CD4-positive, alpha-beta memory T cell (primary cell): ENCODE data around the gene OSCP1. TPM values are rescaled to one million over a fixed set of nuclear protein-coding genes. Genes with fewer than 3 reads are reported as not detected.
A peak's percentile ranks its signal among the peaks of the same experiment; 100 is the strongest.

Source experiments
- CTCF ChIA-PET: fragments of 350-600 bp; sonication (Branson Sonifier 250); formaldehyde crosslinking; loops from one replicate; lab custom pipeline; 2021; ENCODE audit warnings: inconsistent platforms; ENCODE audit not compliant: partially characterized antibody; lab: Charles Lee
- POLR2A ChIA-PET: fragments of 350-600 bp; sonication (Branson Sonifier 250); formaldehyde crosslinking; loops from one replicate; lab custom pipeline; 2021; ENCODE audit not compliant: partially characterized antibody; lab: Charles Lee
- DNase-seq, 5 donors: peaks; one replicate each; pipeline versions ENCODE4 v3.0.0 to v3.0.0-alpha.2; 2020 to 2022; ENCODE audit warnings: mixed read lengths in 1 of 5
- H3K27ac ChIP-seq: one replicate; pipeline ENCODE4 v1.7.0; 2013; ENCODE audit warnings: low read depth, low read length
- H3K27me3 ChIP-seq: 2 replicates; pipeline ENCODE4 v1.7.0; 2013; ENCODE audit warnings: mild to moderate bottlenecking, low read length, moderate library complexity; ENCODE audit not compliant: insufficient read depth
- H3K36me3 ChIP-seq: 2 replicates; pipeline ENCODE4 v1.7.0; 2013; ENCODE audit warnings: mild to moderate bottlenecking, low read length, moderate library complexity; ENCODE audit not compliant: insufficient read depth
- H3K4me1 ChIP-seq: 2 replicates; pipeline ENCODE4 v1.7.0; 2013; ENCODE audit warnings: mild to moderate bottlenecking, low read length, moderate library complexity; ENCODE audit not compliant: insufficient read depth
- H3K4me3 ChIP-seq, 2 donors: one replicate each; pipeline ENCODE4 v1.7.0; 2013; ENCODE audit warnings: low read length in 2 of 2, mild to moderate bottlenecking in 1 of 2
- H3K9me3 ChIP-seq, 2 donors: one replicate each; pipeline ENCODE4 v1.7.0; 2013; ENCODE audit warnings: low read length in 2 of 2, control low read depth in 1 of 2; ENCODE audit not compliant: control insufficient read depth in 1 of 2
- H3K27ac Mint-ChIP-seq, 7 donors: one replicate each; pipeline ENCODE4 v1.8.0; 2020 to 2021; ENCODE audit warnings: mixed read lengths in 7 of 7, mild to moderate bottlenecking in 6 of 7, inconsistent platforms in 3 of 7, moderate library complexity in 3 of 7
- H3K27me3 Mint-ChIP-seq, 2 donors: one replicate each; pipeline ENCODE4 v1.8.0; 2020 to 2021; ENCODE audit warnings: mixed read lengths in 2 of 2
- H3K36me3 Mint-ChIP-seq, 2 donors: one replicate each; pipeline ENCODE4 v1.8.0; 2020 to 2021; ENCODE audit warnings: mixed read lengths in 2 of 2, inconsistent platforms in 1 of 2, mild to moderate bottlenecking in 1 of 2
- H3K4me1 Mint-ChIP-seq, 4 donors: one replicate each; pipeline ENCODE4 v1.8.0; 2020 to 2021; ENCODE audit warnings: mixed read lengths in 4 of 4, mild to moderate bottlenecking in 1 of 4
- H3K4me3 Mint-ChIP-seq, 8 donors: one replicate each; pipeline ENCODE4 v1.8.0; 2020 to 2021; ENCODE audit warnings: mixed read lengths in 8 of 8, mild to moderate bottlenecking in 7 of 8, moderate library complexity in 6 of 8, inconsistent platforms in 3 of 8
- H3K9me3 Mint-ChIP-seq, 8 donors: one replicate each; pipeline ENCODE4 v1.8.0; 2020 to 2021; ENCODE audit warnings: mixed read lengths in 8 of 8, mild to moderate bottlenecking in 5 of 8, inconsistent platforms in 3 of 8, moderate library complexity in 1 of 8
- intact Hi-C: fragments of 100-400 bp; cut with micrococcal nuclease; formaldehyde crosslinking; loops from one replicate; pipeline ENCODE4 v1.15.1; 2023
- polyA plus RNA-seq, 2 donors: library from polyadenylated mRNA; unstranded; fragments of 300-500 nt; fragmentation: Illumina TruSeq; gene quantifications; one replicate each; pipeline ENCODE4 v1.2.3, GENCODE V29; 2021
- total RNA-seq, 2 experiments: library from RNA; stranded (reverse); gene quantifications; one replicate each; pipeline ENCODE4 v1.2.3, GENCODE V29; 2021

OSCP1 gene
- total and polyA plus RNA-seq, 4 experiments from 2014 or later, result 0.93 to 1.4 (median 1.1) TPM; not detected in 1

GRCh38 chr1:36419140-36419539, 31.1 kb downstream of the OSCP1 start:
- POLR2A ChIA-PET, result interaction anchor here (1.0 to 2.0 kb wide), 5 partner anchors 22 to 77 kb away, joined by 4 to 13 read pairs (median 5); partner anchors contain the start of genes LSM10 and STK40
- peak overlapping the region in 1 of 8 donors; percentile 26 for H3K4me3 Mint-ChIP-seq
- H3K9me3 ChIP-seq, result no peaks in the 10 kb centered on the region

GRCh38 chr1:36417931-36418330, 32.3 kb downstream of the OSCP1 start:
- no peak overlapping the region for H3K27ac Mint-ChIP-seq

More at GRCh38 chr1:36419140-36419539, 31.1 kb downstream of the OSCP1 start:
- H3K36me3 ChIP-seq, result no peaks in the 10 kb centered on the region
- CTCF ChIA-PET, result interaction anchor here (1.2 to 5.7 kb wide), 8 partner anchors 51 to 319 kb away, joined by 3 to 88 read pairs (median 6); partner anchors contain the start of gene TRAPPC3
- peaks cover 21% of the 10 kb centered on the region for H3K4me1 ChIP-seq
- Mint-ChIP-seq H3K27ac (peak overlapping the region in 2 of 7 donors; percentile 14 to 73), H3K4me1 (peaks cover 19 to 29% (median 22%) of the 10 kb centered on the region in 4 donors), H3K9me3 (no peaks in the 10 kb centered on the region), H3K27me3 (no peaks in the 10 kb centered on the region), H3K36me3 (no peaks in the 10 kb centered on the region)
- intact Hi-C loops, result no loop called here
- H3K27me3 ChIP-seq, result no peaks in the 10 kb centered on the region
- DNase-seq, result no peak
- no peak overlapping the region for H3K4me3 ChIP-seq
- H3K27ac ChIP-seq, result no peak overlapping the region

GRCh38 chr1:36415661-36416326, 34.5 kb downstream of the OSCP1 start:
- peaks cover 26% of the 10 kb centered on the region for H3K4me1 ChIP-seq
- no peaks in the 10 kb centered on the region for H3K36me3 Mint-ChIP-seq
- H3K36me3 ChIP-seq, result no peaks in the 10 kb centered on the region
- DNase-seq, result no peak
- CTCF ChIA-PET, result interaction anchor here (5.7 kb wide), 1 partner anchor 74 kb away, joined by 88 read pairs; no protein-coding TSS in a partner anchor
- H3K27me3 ChIP-seq, result no peaks in the 10 kb centered on the region
- no peaks in the 10 kb centered on the region for H3K9me3 ChIP-seq
- H3K27me3 Mint-ChIP-seq, result no peaks in the 10 kb centered on the region
- H3K27ac Mint-ChIP-seq, result peak overlapping the region in 1 of 7 donors; percentile 47
- H3K9me3 Mint-ChIP-seq, result peaks cover 0 to 6% (median 0%) of the 10 kb centered on the region in 8 donors
- H3K4me1 Mint-ChIP-seq, result peaks cover 18 to 34% (median 24%) of the 10 kb centered on the region in 4 donors
- H3K27ac ChIP-seq, result no peak overlapping the region
- H3K4me3 Mint-ChIP-seq, result no peak overlapping the region
- no peak overlapping the region for H3K4me3 ChIP-seq
- POLR2A ChIA-PET, result no interaction called here
- intact Hi-C loops, result no loop called here

More at GRCh38 chr1:36417931-36418330, 32.3 kb downstream of the OSCP1 start:
- peaks cover 21% of the 10 kb centered on the region for H3K4me1 ChIP-seq
- no peaks in the 10 kb centered on the region for H3K27me3 ChIP-seq
- POLR2A ChIA-PET, result interaction anchor here (1.7 kb wide), 1 partner anchor 67 kb away, joined by 5 read pairs; no protein-coding TSS in a partner anchor
- H3K9me3 Mint-ChIP-seq, result no peaks in the 10 kb centered on the region
- H3K27me3 Mint-ChIP-seq, result no peaks in the 10 kb centered on the region
- no peak overlapping the region for H3K4me3 Mint-ChIP-seq
- no peak overlapping the region for H3K4me3 ChIP-seq
- intact Hi-C loops, result no loop called here
- H3K36me3 ChIP-seq, result no peaks in the 10 kb centered on the region
- H3K9me3 ChIP-seq, result no peaks in the 10 kb centered on the region
- H3K27ac ChIP-seq, result no peak overlapping the region
- H3K36me3 Mint-ChIP-seq, result no peaks in the 10 kb centered on the region
- no peak for DNase-seq
- peaks cover 19 to 29% (median 22%) of the 10 kb centered on the region in 4 donors for H3K4me1 Mint-ChIP-seq
- CTCF ChIA-PET, result interaction anchor here (1.6 to 5.7 kb wide), 2 partner anchors 49 to 76 kb away, joined by 4 to 88 read pairs; no protein-coding TSS in a partner anchor

GRCh38 chr1:36414384-36414783, 35.9 kb downstream of the OSCP1 start:
- H3K36me3 Mint-ChIP-seq, result no peaks in the 10 kb centered on the region
- H3K27me3 Mint-ChIP-seq, result no peaks in the 10 kb centered on the region
- peaks cover 0 to 6% (median 0%) of the 10 kb centered on the region in 8 donors for H3K9me3 Mint-ChIP-seq
- ChIA-PET POLR2A (interaction anchor here (1.0 kb wide), 1 partner anchor 108 kb away, joined by 3 read pairs; no protein-coding TSS in a partner anchor), CTCF (no interaction called here)
- Histone ChIP-seq H3K27me3 (no peaks in the 10 kb centered on the region), H3K4me3 (no peak overlapping the region), H3K4me1 (peaks cover 12% of the 10 kb centered on the region), H3K36me3 (no peaks in the 10 kb centered on the region), H3K9me3 (no peaks in the 10 kb centered on the region), H3K27ac (no peak overlapping the region)
- H3K4me3 Mint-ChIP-seq, result no peak overlapping the region
- intact Hi-C loops, result no loop called here
- DNase-seq, result no peak
- peak overlapping the region in 1 of 7 donors; percentile 54 for H3K27ac Mint-ChIP-seq
- peaks cover 8 to 23% (median 15%) of the 10 kb centered on the region in 4 donors for H3K4me1 Mint-ChIP-seq

- Mint-ChIP-seq H3K4me1 (peaks cover 5 to 13% (median 11%) of the 10 kb centered on the region in 4 donors), H3K27me3 (no peaks in the 10 kb centered on the region), H3K9me3 (peaks cover 0 to 9% (median 0%) of the 10 kb centered on the region in 8 donors), H3K4me3 (peak overlapping the region in 7 of 8 donors; percentile 21 to 76 (median 51)), H3K36me3 (no peaks in the 10 kb centered on the region), H3K27ac (peak overlapping the region in 6 of 7 donors; percentile 27 to 93 (median 88))
- Histone ChIP-seq H3K9me3 (no peaks in the 10 kb centered on the region), H3K4me1 (peaks cover 9% of the 10 kb centered on the region), H3K4me3 (no peak overlapping the region), H3K27ac (no peak overlapping the region), H3K27me3 (no peaks in the 10 kb centered on the region), H3K36me3 (no peaks in the 10 kb centered on the region)
- ChIA-PET POLR2A (interaction anchor here (1.2 to 1.3 kb wide), 2 partner anchors 14 to 70 kb away, joined by 3 read pairs; partner anchors contain the start of gene LSM10), CTCF (interaction anchor here (0.6 to 1.4 kb wide), 8 partner anchors 14 to 112 kb away, joined by 3 to 10 read pairs (median 4); partner anchors contain the start of genes LSM10 and SH3D21)
- intact Hi-C loops, result no loop called here
- peak; percentile 37 to 80 (median 41) for DNase-seq
Measured at GRCh38 chr1:36411674-36412648, 38.3 kb downstream of the OSCP1 start.

GRCh38 chr1:36408479-36408878, 41.8 kb downstream of the OSCP1 start:
- Histone ChIP-seq H3K9me3 (no peaks in the 10 kb centered on the region), H3K4me3 (no peak overlapping the region), H3K36me3 (no peaks in the 10 kb centered on the region), H3K4me1 (peaks cover 9% of the 10 kb centered on the region), H3K27me3 (no peaks in the 10 kb centered on the region), H3K27ac (no peak overlapping the region)
- intact Hi-C loops, result no loop called here
- Mint-ChIP-seq H3K9me3 (peaks cover 0 to 9% (median 0%) of the 10 kb centered on the region in 8 donors), H3K27ac (peak overlapping the region in 1 of 7 donors; percentile 32), H3K4me3 (no peak overlapping the region), H3K36me3 (no peaks in the 10 kb centered on the region), H3K4me1 (peaks cover 5 to 13% (median 11%) of the 10 kb centered on the region in 4 donors), H3K27me3 (no peaks in the 10 kb centered on the region)
- CTCF ChIA-PET, result no interaction called here
- no peak for DNase-seq
- POLR2A ChIA-PET, result no interaction called here
